BE2C (cell line): Measurements from ENCODE around the gene OR52K1.

Experiments
- DNase-seq: peaks from one replicate; pipeline ENCODE4 v3.0.0-alpha.2; 2020
- H3K27me3 ChIP-seq: fragments of 250-450 bp; sonication (Bioruptor Pico); 2 replicates; pipeline ENCODE4 v1.5.1; 2020; ENCODE audit warnings: mild to moderate bottlenecking
- H3K36me3 ChIP-seq: fragments of 250-450 bp; sonication (Bioruptor Pico); 2 replicates; pipeline ENCODE4 v1.5.1; 2020; ENCODE audit warnings: mild to moderate bottlenecking
- H3K4me1 ChIP-seq: fragments of 250-450 bp; sonication (Bioruptor Pico); 2 replicates; pipeline ENCODE4 v1.5.1; 2020
- H3K4me3 ChIP-seq: 2 replicates; pipeline ENCODE4 v1.5.1; 2011; ENCODE audit warnings: low read depth, low read length
- H3K9me3 ChIP-seq: fragments of 250-450 bp; sonication (Bioruptor Pico); 2 replicates; pipeline ENCODE4 v1.5.1; 2020
- CTCF ChIP-seq: IDR thresholded peaks from 2 replicates; pipeline ENCODE4 v1.5.1; 2012; ENCODE audit warnings: mild to moderate bottlenecking, low read depth, low read length

Gene OR52K1

GRCh38 chr11:4493480-4493818, 11.0 kb downstream of the OR52K1 start:
- no peaks in the 10 kb centered on the region for H3K4me1 ChIP-seq
- H3K36me3 ChIP-seq: no peaks in the 10 kb centered on the region
- no peak for DNase-seq
- no peaks in the 10 kb centered on the region for H3K9me3 ChIP-seq
- TF ChIP-seq CTCF: no peak
- peaks cover 24% of the 10 kb centered on the region for H3K27me3 ChIP-seq
- no peak overlapping the region for H3K4me3 ChIP-seq

- no peak for DNase-seq
- no peak for TF ChIP-seq CTCF
- peaks cover 24% of the 10 kb centered on the region for H3K27me3 ChIP-seq
Measured at GRCh38 chr11:4495487-4495886, 13.0 kb downstream of the OR52K1 start.

GRCh38 chr11:4495986-4496385, 13.5 kb downstream of the OR52K1 start:
- Histone ChIP-seq H3K4me3 (no peak overlapping the region), H3K27me3 (peaks cover 24% of the 10 kb centered on the region), H3K36me3 (no peaks in the 10 kb centered on the region), H3K9me3 (no peaks in the 10 kb centered on the region), H3K4me1 (no peaks in the 10 kb centered on the region)
- TF ChIP-seq CTCF: no peak
- DNase-seq: no peak

More at GRCh38 chr11:4495487-4495886, 13.0 kb downstream of the OR52K1 start:
- Histone ChIP-seq H3K4me1 (no peaks in the 10 kb centered on the region), H3K9me3 (no peaks in the 10 kb centered on the region), H3K36me3 (no peaks in the 10 kb centered on the region), H3K4me3 (no peak overlapping the region)

- TF ChIP-seq CTCF: no peak
- DNase-seq: no peak
- H3K4me1 ChIP-seq: no peaks in the 10 kb centered on the region
- H3K4me3 ChIP-seq: no peak overlapping the region
- no peaks in the 10 kb centered on the region for H3K36me3 ChIP-seq
- H3K27me3 ChIP-seq: peaks cover 24% of the 10 kb centered on the region
- H3K9me3 ChIP-seq: no peaks in the 10 kb centered on the region
Measured at GRCh38 chr11:4496557-4497248, 14.3 kb downstream of the OR52K1 start.

GRCh38 chr11:4508886-4509285, 26.4 kb downstream of the OR52K1 start:
- Histone ChIP-seq H3K4me1 (no peaks in the 10 kb centered on the region), H3K36me3 (no peaks in the 10 kb centered on the region), H3K27me3 (no peaks in the 10 kb centered on the region), H3K4me3 (no peak overlapping the region), H3K9me3 (no peaks in the 10 kb centered on the region)
- no peak for DNase-seq
- no peak for TF ChIP-seq CTCF

- Histone ChIP-seq H3K9me3 (no peaks in the 10 kb centered on the region), H3K4me1 (no peaks in the 10 kb centered on the region), H3K4me3 (no peak overlapping the region), H3K27me3 (no peaks in the 10 kb centered on the region), H3K36me3 (no peaks in the 10 kb centered on the region)
- DNase-seq: no peak
- TF ChIP-seq CTCF: no peak
Measured at GRCh38 chr11:4511282-4512245, 29.1 kb downstream of the OR52K1 start.
